Subcutaneous abdominal adipose tissue (tissue), 5 donors: ENCODE results near the gene TNFRSF13B.

Experiments
- H3K27ac ChIP-seq: one replicate; pipeline ENCODE4 v1.7.0; 2013; ENCODE audit warnings: low read depth, mild to moderate bottlenecking, inconsistent platforms, low read length, moderate library complexity
- H3K27me3 ChIP-seq, 5 donors: one replicate each; pipeline ENCODE4 v1.7.0; 2013; ENCODE audit warnings: low read length in 5 of 5, inconsistent platforms in 1 of 5; ENCODE audit not compliant: control insufficient read depth in 5 of 5, insufficient read depth in 4 of 5
- H3K36me3 ChIP-seq, 5 donors: one replicate each; pipeline ENCODE4 v1.7.0; 2013; ENCODE audit warnings: low read length in 5 of 5; ENCODE audit not compliant: control insufficient read depth in 5 of 5, insufficient read depth in 5 of 5
- H3K4me1 ChIP-seq, 5 donors: one replicate each; pipeline ENCODE4 v1.7.0; 2013; ENCODE audit warnings: low read length in 5 of 5, mild to moderate bottlenecking in 3 of 5, moderate library complexity in 1 of 5; ENCODE audit not compliant: control insufficient read depth in 5 of 5, insufficient read depth in 5 of 5
- H3K4me3 ChIP-seq, 5 donors: one replicate each; pipeline ENCODE4 v1.7.0; 2013; ENCODE audit warnings: low read length in 5 of 5, low read depth in 1 of 5
- H3K9ac ChIP-seq, 5 donors: one replicate each; pipeline ENCODE4 v1.7.0; 2013; ENCODE audit warnings: low read length in 5 of 5, mild to moderate bottlenecking in 4 of 5, moderate library complexity in 3 of 5
- H3K9me3 ChIP-seq, 5 donors: one replicate each; pipeline ENCODE4 v1.7.0; 2013; ENCODE audit warnings: low read length in 5 of 5; ENCODE audit not compliant: control insufficient read depth in 5 of 5
- donor health status: healthy.
- donor health status: healthy.
- donor health status: healthy.
- donor health status: healthy.
- donor health status: healthy.

Gene TNFRSF13B

GRCh38 chr17:16938031-16938430 is 33.9 kb downstream of the TNFRSF13B start:
- Histone ChIP-seq H3K9me3 (no peaks in the 10 kb centered on the region), H3K36me3 (no peaks in the 10 kb centered on the region), H3K27ac (no peak overlapping the region), H3K4me3 (no peak overlapping the region), H3K27me3 (peaks cover 0 to 3% (median 0%) of the 10 kb centered on the region in 5 donors), H3K9ac (no peak overlapping the region), H3K4me1 (peaks cover 0 to 10% (median 0%) of the 10 kb centered on the region in 5 donors)

- Histone ChIP-seq H3K36me3 (no peaks in the 10 kb centered on the region), H3K4me1 (peaks cover 0 to 10% (median 0%) of the 10 kb centered on the region in 5 donors), H3K9ac (no peak overlapping the region), H3K9me3 (no peaks in the 10 kb centered on the region), H3K27me3 (peaks cover 0 to 7% (median 0%) of the 10 kb centered on the region in 5 donors), H3K4me3 (no peak overlapping the region), H3K27ac (no peak overlapping the region)
These were observed 34.5 kb downstream of the TNFRSF13B start for GRCh38 chr17:16937431-16937830.

GRCh38 chr17:16936536-16937310 is 35.2 kb downstream of the TNFRSF13B start:
- Histone ChIP-seq H3K27me3 (peaks cover 0 to 7% (median under 1%) of the 10 kb centered on the region in 5 donors), H3K36me3 (no peaks in the 10 kb centered on the region), H3K4me1 (peaks cover 0 to 6% (median 0%) of the 10 kb centered on the region in 5 donors), H3K9ac (no peak overlapping the region), H3K4me3 (no peak overlapping the region), H3K27ac (no peak overlapping the region), H3K9me3 (no peaks in the 10 kb centered on the region)

GRCh38 chr17:16935786-16936185 is 36.1 kb downstream of the TNFRSF13B start:
- Histone ChIP-seq H3K27me3 (peaks cover 0 to 7% (median 2%) of the 10 kb centered on the region in 5 donors), H3K9ac (no peak overlapping the region), H3K9me3 (no peaks in the 10 kb centered on the region), H3K36me3 (no peaks in the 10 kb centered on the region), H3K4me1 (no peaks in the 10 kb centered on the region), H3K4me3 (no peak overlapping the region), H3K27ac (no peak overlapping the region)

GRCh38 chr17:16935241-16935663 is 36.7 kb downstream of the TNFRSF13B start:
- Histone ChIP-seq H3K9me3 (no peaks in the 10 kb centered on the region), H3K36me3 (no peaks in the 10 kb centered on the region), H3K4me1 (no peaks in the 10 kb centered on the region), H3K27ac (no peak overlapping the region), H3K9ac (no peak overlapping the region), H3K27me3 (peaks cover 0 to 7% (median 2%) of the 10 kb centered on the region in 5 donors), H3K4me3 (no peak overlapping the region)

GRCh38 chr17:16934836-16935235 is 37.1 kb downstream of the TNFRSF13B start:
- Histone ChIP-seq H3K9ac (no peak overlapping the region), H3K4me1 (no peaks in the 10 kb centered on the region), H3K9me3 (no peaks in the 10 kb centered on the region), H3K27ac (no peak overlapping the region), H3K27me3 (peaks cover 0 to 7% (median 2%) of the 10 kb centered on the region in 5 donors), H3K4me3 (no peak overlapping the region), H3K36me3 (no peaks in the 10 kb centered on the region)

- H3K9me3 ChIP-seq, result no peaks in the 10 kb centered on the region
- no peaks in the 10 kb centered on the region for H3K36me3 ChIP-seq
- no peaks in the 10 kb centered on the region for H3K4me1 ChIP-seq
- H3K4me3 ChIP-seq, result no peak overlapping the region
- peaks cover 0 to 7% (median 2%) of the 10 kb centered on the region in 5 donors for H3K27me3 ChIP-seq
- H3K27ac ChIP-seq, result no peak overlapping the region
- H3K9ac ChIP-seq, result no peak overlapping the region
These were observed 37.7 kb downstream of the TNFRSF13B start for GRCh38 chr17:16934133-16934795.

- no peak overlapping the region for H3K4me3 ChIP-seq
These were observed 38.4 kb downstream of the TNFRSF13B start for GRCh38 chr17:16933317-16934132.

GRCh38 chr17:16932611-16933010 is 39.3 kb downstream of the TNFRSF13B start:
- Histone ChIP-seq H3K4me3 (no peak overlapping the region), H3K4me1 (peaks cover 0 to 7% (median 3%) of the 10 kb centered on the region in 5 donors), H3K27ac (no peak overlapping the region), H3K9ac (no peak overlapping the region), H3K36me3 (no peaks in the 10 kb centered on the region), H3K9me3 (no peaks in the 10 kb centered on the region), H3K27me3 (peaks cover 0 to 6% (median 2%) of the 10 kb centered on the region in 5 donors)

More at GRCh38 chr17:16933317-16934132, 38.4 kb downstream of the TNFRSF13B start:
- Histone ChIP-seq H3K36me3 (no peaks in the 10 kb centered on the region), H3K4me1 (peaks cover 0 to 7% (median 3%) of the 10 kb centered on the region in 5 donors), H3K27me3 (peaks cover 0 to 6% (median 2%) of the 10 kb centered on the region in 5 donors), H3K9ac (no peak overlapping the region), H3K9me3 (no peaks in the 10 kb centered on the region), H3K27ac (no peak overlapping the region)
